Mucosa of descending colon (tissue), 3 donors: Measurements from ENCODE around the gene IL17D. TPM values are rescaled to one million over a fixed set of nuclear protein-coding genes. Genes with fewer than 3 reads are reported as not detected.
A peak's percentile ranks its signal among the peaks of the same experiment; 100 is the strongest.

ENCODE experiments used
- ATAC-seq: fragments of 200-7000 bp; cut with Tn5 transposase; one replicate; pipeline ENCODE4 v1.9.1; 2020; ENCODE audit warnings: mild to moderate bottlenecking, moderate library complexity
- DNase-seq, 3 donors: peaks; one replicate each; pipeline ENCODE4 v3.0.0-alpha.2; 2020
- H3K36me3 ChIP-seq: fragments of 200-600 bp; one replicate; pipeline ENCODE4 v1.8.0; 2021; ENCODE audit warnings: low read depth, mild to moderate bottlenecking
- H3K4me1 ChIP-seq: fragments of 200-600 bp; one replicate; pipeline ENCODE4 v1.8.0; 2021; ENCODE audit warnings: low read depth, mild to moderate bottlenecking
- H3K4me3 ChIP-seq: fragments of 200-600 bp; one replicate; pipeline ENCODE4 v1.8.0; 2021; ENCODE audit warnings: mild to moderate bottlenecking
- H3K9me3 ChIP-seq: fragments of 200-600 bp; one replicate; pipeline ENCODE4 v1.8.0; 2021; ENCODE audit warnings: mild to moderate bottlenecking
- intact Hi-C, 2 donors: fragments of 100-400 bp; cut with DNase I in 1 of 2; cut with micrococcal nuclease in 1 of 2; formaldehyde crosslinking; loops; one replicate each; pipeline versions ENCODE4 v1.11.0 to v1.11.1; 2022; cut with DNase I, micrococcal nuclease
- total RNA-seq, 3 donors: library from RNA; stranded (reverse); fragmentation: NEBNext Ultra II Directional in 2 of 3; extraction: Animal tissue kit (Norgen Biotek cat#: 25700) in 2 of 3; gene quantifications; one replicate each; pipeline versions ENCODE4 v1.2.1 to v1.2.4, GENCODE V29; 2021 to 2023
- TF ChIP-seq, protein P1 (sequence below): fragments of 200-600 bp; IDR thresholded peaks from one replicate; pipeline ENCODE4 v1.8.0; 2022; ENCODE audit warnings: antibody characterized with exemption, mild to moderate bottlenecking
- donor health status: DM: no; HTN: no; CAD: no; lungs with moderate emphysema.
- donor health status: DM: no; HTN: no; CAD: no.
- donor health status: DM: no; HTN: yes; CAD: no.

Gene IL17D
- total RNA-seq, 3 donors from 2014 or later = 0.41 to 1.5 (median 0.41) TPM

DNA sequence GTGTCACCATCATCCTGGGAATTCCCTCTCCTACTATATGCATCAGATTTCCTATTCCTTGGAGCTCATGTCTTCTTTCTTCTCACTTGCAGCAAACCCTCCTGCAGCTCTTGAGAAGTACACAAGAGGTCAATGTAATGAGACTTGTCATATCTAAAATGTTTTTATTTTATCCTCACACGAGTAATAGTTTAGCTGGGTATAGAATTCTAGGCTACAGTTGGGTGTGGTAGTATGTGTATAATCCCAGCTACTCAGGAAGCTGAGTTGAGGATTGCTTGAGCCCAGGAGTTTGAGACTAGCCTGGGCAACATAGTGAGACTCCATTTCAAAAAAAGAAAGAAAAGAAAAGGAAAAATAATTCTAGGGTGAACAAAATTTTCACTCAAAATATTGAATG lies 45.9 kb downstream of the IL17D start:
- DNase-seq (no peak), ATAC-seq (no peak)
- Histone ChIP-seq H3K36me3 (no peaks in the 10 kb centered on the region), H3K4me1 (no peaks in the 10 kb centered on the region), H3K4me3 (no peak overlapping the region), H3K9me3 (peaks cover 33% of the 10 kb centered on the region)
- intact Hi-C loops = no loop called here
- TF ChIP-seq, protein P1, sequence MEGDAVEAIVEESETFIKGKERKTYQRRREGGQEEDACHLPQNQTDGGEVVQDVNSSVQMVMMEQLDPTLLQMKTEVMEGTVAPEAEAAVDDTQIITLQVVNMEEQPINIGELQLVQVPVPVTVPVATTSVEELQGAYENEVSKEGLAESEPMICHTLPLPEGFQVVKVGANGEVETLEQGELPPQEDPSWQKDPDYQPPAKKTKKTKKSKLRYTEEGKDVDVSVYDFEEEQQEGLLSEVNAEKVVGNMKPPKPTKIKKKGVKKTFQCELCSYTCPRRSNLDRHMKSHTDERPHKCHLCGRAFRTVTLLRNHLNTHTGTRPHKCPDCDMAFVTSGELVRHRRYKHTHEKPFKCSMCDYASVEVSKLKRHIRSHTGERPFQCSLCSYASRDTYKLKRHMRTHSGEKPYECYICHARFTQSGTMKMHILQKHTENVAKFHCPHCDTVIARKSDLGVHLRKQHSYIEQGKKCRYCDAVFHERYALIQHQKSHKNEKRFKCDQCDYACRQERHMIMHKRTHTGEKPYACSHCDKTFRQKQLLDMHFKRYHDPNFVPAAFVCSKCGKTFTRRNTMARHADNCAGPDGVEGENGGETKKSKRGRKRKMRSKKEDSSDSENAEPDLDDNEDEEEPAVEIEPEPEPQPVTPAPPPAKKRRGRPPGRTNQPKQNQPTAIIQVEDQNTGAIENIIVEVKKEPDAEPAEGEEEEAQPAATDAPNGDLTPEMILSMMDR = no peak

DNA sequence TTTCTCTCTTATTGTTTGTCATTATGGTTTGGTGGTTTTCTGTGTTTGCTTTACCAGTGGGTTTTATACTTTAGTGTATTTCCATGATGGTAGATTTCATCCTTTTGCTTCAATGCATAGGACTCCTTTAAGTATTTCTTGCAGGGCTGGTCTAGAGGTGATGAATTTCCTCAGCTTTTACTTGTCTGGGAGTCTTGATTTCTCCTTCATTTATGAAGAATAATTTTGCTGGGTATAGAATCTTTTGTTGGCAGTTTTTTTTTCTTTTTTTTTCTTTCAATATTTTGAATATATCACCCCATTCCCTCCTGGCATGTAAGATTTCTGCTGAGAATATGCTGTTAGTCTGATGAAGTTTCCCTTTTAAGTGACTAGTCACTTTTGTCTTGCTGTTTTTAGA lies 50.5 kb downstream of the IL17D start:
- Histone ChIP-seq H3K9me3 (peaks cover 41% of the 10 kb centered on the region), H3K4me1 (no peaks in the 10 kb centered on the region), H3K36me3 (no peaks in the 10 kb centered on the region), H3K4me3 (no peak overlapping the region)
- TF ChIP-seq, protein P1 = no peak
- intact Hi-C loops = no loop called here
- no peak for ATAC-seq
- no peak for DNase-seq

DNA sequence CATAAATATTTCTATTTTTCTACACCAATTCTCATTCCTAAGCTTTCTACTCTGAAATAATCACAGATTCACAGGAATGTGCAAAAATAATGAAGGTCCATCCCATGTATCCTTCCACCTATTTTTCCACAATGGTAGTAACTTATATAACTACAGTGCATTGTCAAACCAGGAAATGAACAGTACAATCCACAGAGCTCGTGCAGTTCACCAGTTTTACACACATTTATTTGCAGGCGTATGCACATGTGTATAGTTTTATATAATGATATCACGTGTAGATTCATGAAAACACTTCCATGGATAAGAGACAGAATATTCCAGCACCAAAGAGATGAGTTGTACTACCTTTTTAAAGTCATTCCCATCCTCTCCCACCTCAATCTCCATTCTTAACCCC lies 57.4 kb downstream of the IL17D start:
- DNase-seq (no peak), ATAC-seq (peak; percentile 51)
- TF ChIP-seq, protein P1 = no peak
- intact Hi-C loops = no loop called here
- Histone ChIP-seq H3K9me3 (peaks cover 6% of the 10 kb centered on the region), H3K4me3 (no peak overlapping the region), H3K36me3 (no peaks in the 10 kb centered on the region), H3K4me1 (no peaks in the 10 kb centered on the region)

DNA sequence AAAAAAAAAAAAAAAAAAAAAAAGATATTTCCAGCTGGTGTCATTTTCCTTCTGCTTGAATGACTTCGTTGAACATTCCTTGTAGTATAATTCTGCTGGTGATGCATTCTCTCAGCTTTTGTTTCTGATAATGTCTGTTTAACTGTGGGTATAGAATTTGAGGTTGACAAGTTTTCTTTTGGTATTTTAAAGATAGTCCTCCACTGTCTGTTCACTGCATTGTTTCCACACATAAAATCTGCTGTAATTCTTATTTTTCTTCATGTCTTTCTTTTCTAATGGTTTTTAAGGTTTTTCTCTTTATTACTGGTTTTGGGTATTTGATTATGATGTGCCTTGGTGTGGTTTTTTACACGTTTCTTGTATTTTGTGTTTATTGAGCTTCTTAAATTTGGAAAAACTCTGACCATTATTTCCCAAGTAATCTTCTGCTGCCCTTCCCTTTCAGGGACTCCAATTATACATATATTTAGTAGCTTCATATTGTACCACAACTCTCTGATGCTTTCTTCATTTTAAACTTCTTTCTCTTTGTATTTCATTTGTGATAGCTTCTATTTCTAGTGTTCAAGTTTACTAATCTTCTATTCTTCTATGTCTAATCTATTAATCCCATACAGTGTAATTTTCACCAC lies 63.9 kb downstream of the IL17D start:
- Histone ChIP-seq H3K9me3 (peaks cover 12% of the 10 kb centered on the region), H3K36me3 (no peaks in the 10 kb centered on the region), H3K4me3 (no peak overlapping the region), H3K4me1 (no peaks in the 10 kb centered on the region)
- intact Hi-C loops = no loop called here
- TF ChIP-seq, protein P1 = no peak
- DNase-seq (no peak), ATAC-seq (no peak)

DNA sequence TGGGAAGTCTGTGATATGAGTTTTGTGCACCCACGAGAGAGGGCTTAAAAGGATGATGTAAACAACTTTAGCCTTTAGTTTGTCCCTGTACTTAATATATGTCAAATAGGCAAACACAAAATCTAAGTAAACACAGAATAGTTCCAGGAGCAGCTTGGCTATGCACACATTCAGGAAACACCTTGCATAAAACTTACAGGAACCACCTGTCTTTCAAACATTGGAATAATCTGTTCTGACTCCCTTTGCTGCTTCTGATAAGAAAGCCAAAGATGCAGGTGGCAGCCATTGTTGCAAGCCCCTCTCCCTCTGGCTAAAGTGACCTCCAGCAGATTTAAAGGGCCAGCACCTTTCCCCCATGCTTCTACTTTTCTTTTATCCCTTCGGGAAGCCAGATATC lies 65.6 kb downstream of the IL17D start:
- H3K9me3 ChIP-seq = peaks cover 12% of the 10 kb centered on the region
- H3K4me3 ChIP-seq = no peak overlapping the region
- DNase-seq (no peak), ATAC-seq (no peak)
- H3K36me3 ChIP-seq = no peaks in the 10 kb centered on the region
- TF ChIP-seq, protein P1 = no peak
- H3K4me1 ChIP-seq = no peaks in the 10 kb centered on the region
- intact Hi-C loops = no loop called here

DNA sequence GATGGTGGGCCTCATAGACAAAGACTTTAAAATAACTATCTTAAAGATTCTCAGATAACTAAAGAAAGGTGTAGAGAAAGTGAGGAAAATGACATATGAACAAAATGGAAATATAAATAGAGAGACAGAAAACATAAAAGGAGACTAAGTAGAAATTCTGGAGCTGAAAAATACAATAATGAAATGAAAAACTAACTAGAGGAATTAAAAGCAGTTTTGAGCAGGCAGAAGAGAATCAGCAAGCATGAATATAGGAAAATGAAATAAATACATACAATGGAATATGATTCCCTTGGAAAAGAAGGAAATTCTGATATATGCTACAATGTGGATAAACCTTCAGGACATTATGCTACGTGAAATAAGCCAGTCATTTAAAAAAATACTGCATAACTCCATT lies 66.3 kb downstream of the IL17D start:
- DNase-seq (no peak), ATAC-seq (no peak)
- Histone ChIP-seq H3K9me3 (peaks cover 12% of the 10 kb centered on the region), H3K36me3 (no peaks in the 10 kb centered on the region), H3K4me3 (no peak overlapping the region), H3K4me1 (no peaks in the 10 kb centered on the region)
- TF ChIP-seq, protein P1 = no peak
- intact Hi-C loops = no loop called here
